ENCODE results near the gene VRTN.

DNA sequence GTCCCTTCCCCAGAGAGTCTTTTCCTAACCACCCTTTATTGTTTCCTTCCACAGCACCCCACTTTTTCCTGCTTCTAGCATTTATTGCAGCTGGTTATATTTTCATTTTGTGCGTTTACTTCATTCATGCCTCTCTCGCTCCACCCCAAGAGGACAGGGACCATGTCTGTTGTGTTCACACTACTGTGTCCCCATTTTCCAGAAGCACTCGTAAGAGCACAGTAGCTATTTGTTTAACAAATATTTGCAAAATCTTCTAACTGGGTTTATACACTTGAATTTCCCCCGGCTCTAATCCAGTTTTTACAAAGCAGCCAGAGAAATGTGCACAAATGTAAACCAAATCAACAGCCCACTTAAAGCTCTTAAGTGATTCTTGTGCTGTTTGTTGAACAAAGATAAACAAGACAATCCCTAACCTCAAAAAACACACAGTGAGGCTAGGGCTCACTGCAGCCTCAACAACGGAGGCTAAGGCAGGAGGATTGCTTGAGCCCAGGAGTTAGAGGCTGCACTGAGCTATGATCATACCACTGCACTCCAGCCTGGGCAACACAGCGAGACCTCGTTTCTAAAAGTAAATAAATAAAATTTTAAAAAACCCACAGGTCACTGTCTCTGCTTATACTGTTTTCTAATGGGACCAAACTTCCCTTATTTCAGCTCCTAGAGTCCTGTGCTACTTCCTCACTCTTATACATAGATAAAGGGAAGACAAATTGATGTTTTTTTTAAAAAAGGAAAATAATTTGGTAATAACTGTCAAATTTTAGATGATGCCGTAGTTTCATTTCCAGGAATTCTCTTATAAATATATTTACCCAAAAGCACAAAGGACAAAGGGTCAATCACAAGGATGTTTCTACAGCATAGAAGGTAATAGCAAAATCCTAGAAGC lies 38.9 kb upstream of the VRTN start:
- TF ChIP-seq ZNF77 (CRISPR knock-in tag; IDR thresholded peaks at IDR 0.05) (no peak), CBX8 (IDR thresholded peaks at IDR 0.05; ENCODE audit: borderline replicate concordance, extremely low read depth, low read depth, low read length, poor library complexity, severe bottlenecking) (no peak), SRSF7 (optimal IDR thresholded peaks at IDR 0.05; ENCODE audit: low read depth, low read length) (no peak)
- TF ChIP-seq, protein P1, sequence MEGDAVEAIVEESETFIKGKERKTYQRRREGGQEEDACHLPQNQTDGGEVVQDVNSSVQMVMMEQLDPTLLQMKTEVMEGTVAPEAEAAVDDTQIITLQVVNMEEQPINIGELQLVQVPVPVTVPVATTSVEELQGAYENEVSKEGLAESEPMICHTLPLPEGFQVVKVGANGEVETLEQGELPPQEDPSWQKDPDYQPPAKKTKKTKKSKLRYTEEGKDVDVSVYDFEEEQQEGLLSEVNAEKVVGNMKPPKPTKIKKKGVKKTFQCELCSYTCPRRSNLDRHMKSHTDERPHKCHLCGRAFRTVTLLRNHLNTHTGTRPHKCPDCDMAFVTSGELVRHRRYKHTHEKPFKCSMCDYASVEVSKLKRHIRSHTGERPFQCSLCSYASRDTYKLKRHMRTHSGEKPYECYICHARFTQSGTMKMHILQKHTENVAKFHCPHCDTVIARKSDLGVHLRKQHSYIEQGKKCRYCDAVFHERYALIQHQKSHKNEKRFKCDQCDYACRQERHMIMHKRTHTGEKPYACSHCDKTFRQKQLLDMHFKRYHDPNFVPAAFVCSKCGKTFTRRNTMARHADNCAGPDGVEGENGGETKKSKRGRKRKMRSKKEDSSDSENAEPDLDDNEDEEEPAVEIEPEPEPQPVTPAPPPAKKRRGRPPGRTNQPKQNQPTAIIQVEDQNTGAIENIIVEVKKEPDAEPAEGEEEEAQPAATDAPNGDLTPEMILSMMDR (IDR thresholded peaks at IDR 0.05 in 2 of 3, conservative IDR thresholded peaks at IDR 0.05 in 1 of 3; ENCODE audit: insufficient read depth in 2 of 3, low read depth in 1 of 3, low read length in 3 of 3) = no peak
- TF ChIP-seq, protein P2, sequence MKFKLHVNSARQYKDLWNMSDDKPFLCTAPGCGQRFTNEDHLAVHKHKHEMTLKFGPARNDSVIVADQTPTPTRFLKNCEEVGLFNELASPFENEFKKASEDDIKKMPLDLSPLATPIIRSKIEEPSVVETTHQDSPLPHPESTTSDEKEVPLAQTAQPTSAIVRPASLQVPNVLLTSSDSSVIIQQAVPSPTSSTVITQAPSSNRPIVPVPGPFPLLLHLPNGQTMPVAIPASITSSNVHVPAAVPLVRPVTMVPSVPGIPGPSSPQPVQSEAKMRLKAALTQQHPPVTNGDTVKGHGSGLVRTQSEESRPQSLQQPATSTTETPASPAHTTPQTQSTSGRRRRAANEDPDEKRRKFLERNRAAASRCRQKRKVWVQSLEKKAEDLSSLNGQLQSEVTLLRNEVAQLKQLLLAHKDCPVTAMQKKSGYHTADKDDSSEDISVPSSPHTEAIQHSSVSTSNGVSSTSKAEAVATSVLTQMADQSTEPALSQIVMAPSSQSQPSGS (CRISPR knock-in tag; IDR thresholded peaks at IDR 0.05) = no peak
